Stomach (tissue), 9 donors: Measurements from ENCODE around the gene NRAP. TPM values are rescaled to one million over a fixed set of nuclear protein-coding genes. Genes with fewer than 3 reads are reported as not detected.

Experiments used
- DNase-seq, 2 donors: peaks; one replicate each; pipeline versions ENCODE4 v3.0.0 to v3.0.0-alpha.2; 2013 to 2019
- H3K27ac ChIP-seq, 5 donors: fragments of 200-600 bp in 4 of 5; sonication (generic) in 4 of 5; one replicate each; pipeline ENCODE4 v1.5.1; 2013 to 2019; ENCODE audit warnings: mild to moderate bottlenecking in 1 of 5, moderate library complexity in 1 of 5
- H3K27me3 ChIP-seq, 3 donors: fragments of 200-600 bp; sonication (generic); one replicate each; pipeline ENCODE4 v1.5.1; 2017 to 2019; ENCODE audit warnings: mixed run types in 1 of 3
- H3K36me3 ChIP-seq, 4 donors: fragments of 200-600 bp; sonication (generic); 1 replicate in 3 of 4; 2 replicates in 1 of 4; pipeline ENCODE4 v1.5.1; 2016 to 2019
- H3K4me1 ChIP-seq, 4 donors: fragments of 200-600 bp; sonication (generic); one replicate each; pipeline ENCODE4 v1.5.1; 2016 to 2019
- H3K4me3 ChIP-seq, 4 donors: fragments of 200-600 bp; sonication (generic) in 3 of 4; one replicate each; pipeline ENCODE4 v1.5.1; 2016 to 2019; ENCODE audit warnings: mild to moderate bottlenecking in 1 of 4
- H3K9me3 ChIP-seq, 4 donors: fragments of 200-600 bp; sonication (generic); one replicate each; pipeline ENCODE4 v1.5.1; 2016 to 2019
- EP300 ChIP-seq: sonication (generic); formaldehyde crosslinking; IDR thresholded peaks from one replicate; pipeline ENCODE4 v1.6.1; 2017; ENCODE audit warnings: antibody characterized with exemption
- POLR2A ChIP-seq, 4 donors: fragments of 450-650 bp; IDR thresholded peaks; one replicate each; pipeline ENCODE4 v1.6.1; 2016; ENCODE audit warnings: antibody characterized with exemption in 4 of 4, control low read depth in 2 of 4, mild to moderate bottlenecking in 1 of 4, moderate library complexity in 1 of 4
- POLR2AphosphoS5 ChIP-seq, 3 donors: sonication (generic); formaldehyde crosslinking; IDR thresholded peaks; one replicate each; pipeline ENCODE4 v1.6.1; 2016; ENCODE audit warnings: antibody characterized with exemption in 3 of 3
- WGBS, 5 donors: extraction: QIAGEN DNeasy Blood & Tissue Kit in 3 of 5; methylation state at CpG; one replicate each; pipeline versions ENCODE4 v1.1.5 to v1.1.7; 2013 to 2018; 5-methylcytosine and 5-hydroxymethylcytosine counted together
- intact Hi-C: fragments of 100-400 bp; cut with DNase I; formaldehyde crosslinking; loops from one replicate; pipeline ENCODE4 v1.15.1; 2023; ENCODE audit warnings: low total_unique reads
- polyA plus RNA-seq, 3 donors: library from polyadenylated mRNA; stranded (reverse); fragments of 200-250 nt; gene quantifications; one replicate each; pipeline ENCODE4 v1.2.3, GENCODE V29; 2013
- total RNA-seq, 5 donors: library from RNA; depleted of rRNA; stranded (reverse); fragments of >200 nt; gene quantifications; one replicate each; pipeline versions ENCODE4 v1.1.0 to v1.2.3, GENCODE V29; 2014 to 2016
- TF ChIP-seq, protein P1 (sequence below), 7 experiments: fragments of 450-650 bp in 4 of 7; fragments of 200-600 bp in 3 of 7; sonication (generic) in 3 of 7; IDR thresholded peaks; one replicate each; pipeline ENCODE4 v1.5.1; 2016 to 2019; ENCODE audit warnings: antibody characterized with exemption in 7 of 7, control low read depth in 2 of 7, mild to moderate bottlenecking in 1 of 7
- donor health status: healthy with polysubstance abuse.
- donor health status: Bipolar disorder and iron deficiency.
- donor health status: healthy.

NRAP gene
- total and polyA plus RNA-seq, 8 donors = 0.03 to 0.92 (median 0.19) TPM; not detected in 4

DNA sequence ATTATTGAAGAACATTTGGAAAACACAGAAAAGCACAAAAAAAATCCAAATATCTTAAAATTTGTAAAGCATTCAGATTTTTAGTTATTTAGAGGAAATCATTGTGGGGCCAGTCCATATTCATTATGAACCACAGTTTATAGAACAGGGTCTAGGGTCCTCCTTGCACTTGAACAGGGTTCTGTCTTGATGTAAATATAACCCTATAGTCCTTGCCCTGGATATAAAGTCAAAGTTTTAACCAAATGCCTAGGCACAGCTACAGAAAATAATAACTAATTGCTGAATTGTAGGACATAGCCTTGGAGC is 41.5 kb upstream of the NRAP start:
- intact Hi-C loops = no loop called here
- Histone ChIP-seq H3K4me1 (peaks cover 10 to 52% (median 33%) of the 10 kb centered on the region in 4 donors), H3K9me3 (no peaks in the 10 kb centered on the region), H3K4me3 (no peak overlapping the region), H3K27me3 (no peaks in the 10 kb centered on the region), H3K36me3 (peaks cover 0 to 53% (median 30%) of the 10 kb centered on the region in 4 donors), H3K27ac (no peak overlapping the region)
- DNase-seq = no peak
- TF ChIP-seq POLR2AphosphoS5 (IDR thresholded peaks at IDR 0.05) = no peak

DNA sequence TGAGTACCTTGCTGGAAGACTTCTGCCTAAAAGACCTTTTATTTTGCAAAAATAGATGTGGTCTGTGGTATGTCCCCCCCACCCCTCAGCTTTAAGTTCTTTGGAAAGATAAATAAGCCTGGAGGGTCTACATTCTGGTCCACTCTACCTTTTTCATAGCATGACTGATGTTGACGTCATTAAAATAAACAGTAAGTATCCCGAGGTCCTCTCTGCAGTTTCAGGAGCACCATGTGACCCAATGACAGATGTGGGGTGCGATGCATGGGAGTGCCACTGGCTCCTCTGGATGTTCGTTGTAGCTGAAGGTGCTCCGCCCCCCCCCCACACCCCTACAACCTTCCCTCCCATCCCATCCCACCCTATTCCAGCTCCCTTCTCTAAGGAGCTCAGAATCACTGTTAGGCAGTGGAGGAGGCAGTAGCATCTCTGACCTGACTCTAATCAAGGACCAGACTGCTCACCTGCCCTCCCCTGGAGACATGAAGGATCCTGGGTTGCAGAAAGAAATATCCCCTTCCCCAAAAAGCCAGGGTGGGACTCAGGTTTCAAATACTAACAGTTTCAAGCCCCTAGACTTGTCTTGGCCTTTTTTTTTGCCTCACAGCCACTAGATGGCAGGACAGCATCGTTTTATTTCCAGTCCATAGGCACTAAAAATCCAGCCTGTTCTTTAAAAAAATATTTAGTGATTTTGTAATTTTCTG is 40.9 kb upstream of the NRAP start:
- 26 to 48% (median 39%) methylated on average over 5 to 6 of the region's 6 CpGs for WGBS, 5 donors
- Histone ChIP-seq H3K9me3 (no peaks in the 10 kb centered on the region), H3K4me3 (no peak overlapping the region), H3K36me3 (peaks cover 0 to 58% (median 35%) of the 10 kb centered on the region in 4 donors), H3K27ac (no peak overlapping the region), H3K4me1 (peaks cover 7 to 47% (median 29%) of the 10 kb centered on the region in 4 donors), H3K27me3 (no peaks in the 10 kb centered on the region)
- intact Hi-C loops = no loop called here
- TF ChIP-seq, protein P1, sequence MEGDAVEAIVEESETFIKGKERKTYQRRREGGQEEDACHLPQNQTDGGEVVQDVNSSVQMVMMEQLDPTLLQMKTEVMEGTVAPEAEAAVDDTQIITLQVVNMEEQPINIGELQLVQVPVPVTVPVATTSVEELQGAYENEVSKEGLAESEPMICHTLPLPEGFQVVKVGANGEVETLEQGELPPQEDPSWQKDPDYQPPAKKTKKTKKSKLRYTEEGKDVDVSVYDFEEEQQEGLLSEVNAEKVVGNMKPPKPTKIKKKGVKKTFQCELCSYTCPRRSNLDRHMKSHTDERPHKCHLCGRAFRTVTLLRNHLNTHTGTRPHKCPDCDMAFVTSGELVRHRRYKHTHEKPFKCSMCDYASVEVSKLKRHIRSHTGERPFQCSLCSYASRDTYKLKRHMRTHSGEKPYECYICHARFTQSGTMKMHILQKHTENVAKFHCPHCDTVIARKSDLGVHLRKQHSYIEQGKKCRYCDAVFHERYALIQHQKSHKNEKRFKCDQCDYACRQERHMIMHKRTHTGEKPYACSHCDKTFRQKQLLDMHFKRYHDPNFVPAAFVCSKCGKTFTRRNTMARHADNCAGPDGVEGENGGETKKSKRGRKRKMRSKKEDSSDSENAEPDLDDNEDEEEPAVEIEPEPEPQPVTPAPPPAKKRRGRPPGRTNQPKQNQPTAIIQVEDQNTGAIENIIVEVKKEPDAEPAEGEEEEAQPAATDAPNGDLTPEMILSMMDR (IDR thresholded peaks at IDR 0.05) = peak in 5 of 7 experiments; percentile 28 to 62 (median 57)
- TF ChIP-seq POLR2AphosphoS5 (IDR thresholded peaks at IDR 0.05) = no peak
- DNase-seq = peak in 1 of 2 donors; percentile 84

DNA sequence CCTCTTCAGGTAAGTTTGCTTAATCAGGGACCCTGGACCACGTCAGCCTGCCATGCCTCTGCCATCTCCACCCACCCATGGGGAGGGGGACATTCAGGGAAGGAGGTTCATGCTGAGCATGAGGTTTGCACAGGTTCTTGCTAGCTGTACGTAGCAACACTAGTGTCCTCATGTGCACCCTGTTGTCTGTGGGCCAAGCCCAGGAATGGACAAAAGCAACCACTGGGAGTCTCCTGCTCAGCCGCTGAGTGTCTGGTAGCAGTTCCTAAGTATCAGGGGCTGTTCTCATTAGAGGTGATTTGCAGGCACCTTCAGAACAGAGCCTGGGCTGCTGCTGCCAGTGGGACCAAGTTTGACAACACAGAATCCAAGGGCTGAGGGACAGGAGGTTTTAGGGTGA is 33.8 kb upstream of the NRAP start:
- 72 to 100% (median 99%) methylated on average over 2 to 3 of the region's 3 CpGs for WGBS, 5 donors
- TF ChIP-seq, protein P1 (IDR thresholded peaks at IDR 0.05) = no peak
- TF ChIP-seq POLR2A (IDR thresholded peaks at IDR 0.05) = no peak
- no peak for TF ChIP-seq EP300
- TF ChIP-seq POLR2AphosphoS5 (IDR thresholded peaks at IDR 0.05) = no peak
- Histone ChIP-seq H3K4me1 (no peaks in the 10 kb centered on the region), H3K4me3 (no peak overlapping the region), H3K9me3 (peaks cover 0 to 18% (median 11%) of the 10 kb centered on the region in 4 donors), H3K27me3 (no peaks in the 10 kb centered on the region), H3K27ac (no peak overlapping the region), H3K36me3 (peaks cover 18 to 72% (median 67%) of the 10 kb centered on the region in 4 donors)
- intact Hi-C loops = no loop called here
- no peak for DNase-seq

DNA sequence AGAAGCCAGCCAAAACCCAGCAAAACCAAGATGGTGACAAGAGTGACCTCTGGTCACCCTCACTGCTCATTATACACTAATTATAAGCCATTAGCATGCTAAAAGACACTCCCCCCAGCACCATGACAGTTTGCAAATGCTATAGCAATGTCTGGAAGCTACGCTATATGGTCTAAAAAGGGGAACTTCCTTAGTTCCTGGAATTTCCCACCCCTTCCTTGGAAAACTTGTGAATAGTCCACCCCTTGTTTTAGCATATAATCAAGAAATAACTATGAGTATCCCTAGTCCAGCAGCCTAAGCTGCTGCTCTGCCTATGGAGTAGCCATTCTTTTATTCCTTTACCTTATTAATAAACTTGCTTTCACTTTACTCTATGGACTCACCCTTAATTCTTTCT is 31.9 kb upstream of the NRAP start:
- peaks cover 0 to 22% (median 15%) of the 10 kb centered on the region in 4 donors for H3K9me3 ChIP-seq
- no peak for DNase-seq
- H3K4me3 ChIP-seq = no peak overlapping the region
- no peaks in the 10 kb centered on the region for H3K27me3 ChIP-seq
- H3K27ac ChIP-seq = no peak overlapping the region
- peaks cover 0 to 9% (median 4%) of the 10 kb centered on the region in 4 donors for H3K4me1 ChIP-seq
- intact Hi-C loops = no loop called here
- WGBS, 5 donors = 97 to 100% (median 100%) methylated on average over 1 of the region's 1 CpG
- no peak for TF ChIP-seq POLR2AphosphoS5 (IDR thresholded peaks at IDR 0.05)
- TF ChIP-seq, protein P1 (IDR thresholded peaks at IDR 0.05) = no peak
- no peak for TF ChIP-seq EP300
- no peak for TF ChIP-seq POLR2A (IDR thresholded peaks at IDR 0.05)
- H3K36me3 ChIP-seq = peaks cover 25 to 66% (median 62%) of the 10 kb centered on the region in 4 donors

DNA sequence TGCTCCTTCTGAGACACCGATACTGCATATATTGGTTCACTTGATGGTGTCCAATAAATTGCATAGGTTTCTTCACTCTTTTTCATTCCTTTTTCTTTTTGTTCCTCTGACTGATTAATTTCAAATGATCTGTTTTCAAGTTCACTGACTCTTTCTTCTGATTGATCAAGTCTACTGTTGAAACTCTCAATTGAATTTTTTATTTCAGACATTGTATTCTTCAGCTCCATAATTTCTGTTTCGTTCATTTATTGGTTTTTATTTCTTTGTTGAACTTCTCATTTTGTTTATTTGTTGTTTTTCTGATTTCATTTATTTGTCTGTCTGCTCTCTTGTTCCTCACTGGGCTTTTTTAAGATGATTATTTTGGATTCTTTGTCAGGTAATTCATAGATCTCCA is 29.5 kb upstream of the NRAP start:
- H3K27me3 ChIP-seq = no peaks in the 10 kb centered on the region
- H3K27ac ChIP-seq = no peak overlapping the region
- TF ChIP-seq POLR2A (IDR thresholded peaks at IDR 0.05) (no peak), POLR2AphosphoS5 (IDR thresholded peaks at IDR 0.05) (no peak), EP300 (no peak)
- TF ChIP-seq, protein P1 (IDR thresholded peaks at IDR 0.05) = no peak
- H3K36me3 ChIP-seq = peaks cover 20 to 43% (median 40%) of the 10 kb centered on the region in 4 donors
- H3K4me3 ChIP-seq = no peak overlapping the region
- H3K9me3 ChIP-seq = peaks cover 0 to 22% (median 15%) of the 10 kb centered on the region in 4 donors
- DNase-seq = no peak
- H3K4me1 ChIP-seq = peaks cover 0 to 23% (median 5%) of the 10 kb centered on the region in 4 donors
- 82 to 100% (median 95%) methylated on average over 2 of the region's 2 CpGs for WGBS, 5 donors
- intact Hi-C loops = no loop called here
